Body of pancreas (tissue), 4 donors: ENCODE data around the gene FXR1.

ENCODE experiments used
- CTCF ChIP-seq, 7 experiments: fragments of 450-650 bp in 4 of 7; fragments of 200-600 bp in 3 of 7; sonication (generic) in 3 of 7; IDR thresholded peaks; one replicate each; pipeline ENCODE4 v1.5.1; 2016 to 2019; ENCODE audit warnings: antibody characterized with exemption in 7 of 7
- POLR2A ChIP-seq, 3 donors: fragments of 450-650 bp; IDR thresholded peaks; one replicate each; pipeline ENCODE4 v1.6.1; 2016; ENCODE audit warnings: antibody characterized with exemption in 3 of 3, mild to moderate bottlenecking in 2 of 3

- TF ChIP-seq CTCF (IDR thresholded peaks at IDR 0.05) (no peak), POLR2A (IDR thresholded peaks at IDR 0.05) (no peak)
Observed at GRCh38 chr3:180923561-180923960, 11.1 kb downstream of the FXR1 start.
